AG09309 (cell line): Measurements from ENCODE around the gene TEX264.

ENCODE experiments used
- DNase-seq: peaks from one replicate; pipeline ENCODE4 v3.0.0-alpha.2; 2010; ENCODE audit warnings: low read depth
- H3K4me3 ChIP-seq: 2 replicates; pipeline ENCODE4 v1.5.1; 2011; ENCODE audit warnings: mild to moderate bottlenecking, low read depth, low read length, moderate library complexity; ENCODE audit not compliant: control insufficient read depth
- TF ChIP-seq, protein P1 (sequence below): IDR thresholded peaks from 2 replicates; pipeline ENCODE4 v1.5.1; 2011; ENCODE audit warnings: mild to moderate bottlenecking, low read depth, low read length, inconsistent platforms; ENCODE audit not compliant: insufficient read depth, control insufficient read depth; ENCODE audit errors: missing control alignments

Gene TEX264

DNA sequence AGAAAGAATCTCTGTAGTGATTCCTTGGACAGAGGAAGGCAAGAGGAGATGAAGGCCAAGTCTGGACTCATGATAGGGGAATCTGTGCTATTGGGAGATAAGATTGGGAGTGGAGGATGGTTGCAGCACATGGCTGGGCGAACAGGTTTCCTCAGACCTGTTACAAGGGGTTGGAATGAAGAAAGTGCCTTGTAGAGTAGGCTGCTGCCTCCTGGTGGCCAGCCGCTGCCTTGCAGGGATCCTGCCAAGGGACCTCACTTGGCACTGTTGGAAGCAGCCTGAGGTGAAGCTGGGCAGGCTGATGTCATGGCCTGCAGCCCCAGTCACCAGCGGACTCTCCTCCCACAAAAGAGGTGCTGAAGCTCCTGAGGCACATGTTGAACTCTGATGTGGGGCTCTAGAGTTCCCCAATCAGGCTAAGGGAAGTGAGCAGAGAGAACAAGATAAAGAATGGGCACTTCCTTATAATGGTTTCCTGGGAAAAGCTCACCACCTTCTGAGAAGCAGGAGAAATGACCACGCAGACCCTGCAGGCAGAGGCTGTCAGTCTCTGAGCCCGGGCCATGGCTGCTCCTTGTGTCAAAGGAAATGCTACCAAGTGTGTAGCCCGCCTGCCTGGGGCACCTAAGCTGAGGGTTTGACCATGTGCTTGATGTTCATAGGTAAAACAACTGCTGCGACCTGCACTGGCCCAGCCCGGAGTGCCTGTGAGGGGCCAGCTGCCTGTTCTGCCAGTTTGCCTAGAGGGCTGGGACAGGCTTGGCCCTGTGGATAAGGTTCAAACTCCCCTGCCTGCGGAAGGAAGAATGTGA lies 1.6 kb upstream of the TEX264 start:
- peak; percentile 32 for DNase-seq
- no peak overlapping the region for H3K4me3 ChIP-seq
- TF ChIP-seq, protein P1, sequence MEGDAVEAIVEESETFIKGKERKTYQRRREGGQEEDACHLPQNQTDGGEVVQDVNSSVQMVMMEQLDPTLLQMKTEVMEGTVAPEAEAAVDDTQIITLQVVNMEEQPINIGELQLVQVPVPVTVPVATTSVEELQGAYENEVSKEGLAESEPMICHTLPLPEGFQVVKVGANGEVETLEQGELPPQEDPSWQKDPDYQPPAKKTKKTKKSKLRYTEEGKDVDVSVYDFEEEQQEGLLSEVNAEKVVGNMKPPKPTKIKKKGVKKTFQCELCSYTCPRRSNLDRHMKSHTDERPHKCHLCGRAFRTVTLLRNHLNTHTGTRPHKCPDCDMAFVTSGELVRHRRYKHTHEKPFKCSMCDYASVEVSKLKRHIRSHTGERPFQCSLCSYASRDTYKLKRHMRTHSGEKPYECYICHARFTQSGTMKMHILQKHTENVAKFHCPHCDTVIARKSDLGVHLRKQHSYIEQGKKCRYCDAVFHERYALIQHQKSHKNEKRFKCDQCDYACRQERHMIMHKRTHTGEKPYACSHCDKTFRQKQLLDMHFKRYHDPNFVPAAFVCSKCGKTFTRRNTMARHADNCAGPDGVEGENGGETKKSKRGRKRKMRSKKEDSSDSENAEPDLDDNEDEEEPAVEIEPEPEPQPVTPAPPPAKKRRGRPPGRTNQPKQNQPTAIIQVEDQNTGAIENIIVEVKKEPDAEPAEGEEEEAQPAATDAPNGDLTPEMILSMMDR, result peak; percentile 99

DNA sequence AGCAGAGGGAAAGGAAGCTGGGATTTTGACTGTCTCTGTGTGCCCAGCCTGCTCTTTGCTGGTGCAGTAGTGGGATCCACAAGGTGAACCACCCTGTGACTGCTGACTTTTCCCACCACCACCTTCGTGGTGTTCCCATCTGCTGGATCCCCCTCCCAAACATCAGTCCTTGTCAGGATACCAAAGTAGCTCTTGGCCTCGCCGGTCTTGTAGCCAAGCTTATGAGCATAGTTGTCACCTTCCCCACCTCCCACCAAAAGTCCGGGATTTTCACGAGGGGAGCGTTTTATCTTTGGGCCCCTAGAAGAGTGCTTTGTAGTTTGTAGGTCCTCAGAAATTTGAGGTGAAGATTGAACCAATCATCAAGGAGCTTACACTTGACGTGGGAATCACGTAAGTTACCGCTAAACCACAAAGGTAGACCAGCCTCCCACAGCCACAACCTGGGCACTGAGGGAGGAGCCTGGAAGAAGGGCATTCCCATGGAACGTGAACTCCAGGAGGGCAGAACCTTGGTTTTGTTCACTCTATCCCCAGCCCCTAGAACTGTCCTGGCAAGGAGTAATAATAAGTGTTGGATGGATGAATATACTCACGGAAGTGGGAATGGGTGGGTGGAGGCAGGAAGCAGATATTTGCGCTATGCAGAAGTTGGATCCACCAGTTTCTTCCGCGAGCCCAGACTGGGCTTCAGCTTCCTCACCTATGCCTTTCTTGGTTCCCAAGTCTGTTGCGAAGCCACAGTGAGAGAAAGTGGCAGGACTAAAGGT lies 814 bp upstream of the TEX264 start:
- TF ChIP-seq, protein P1, result no peak
- no peak for DNase-seq
- H3K4me3 ChIP-seq, result peak overlapping the region; percentile 87

- DNase-seq, result no peak
- TF ChIP-seq, protein P1, result no peak
- H3K4me3 ChIP-seq, result peak overlapping the region; percentile 87
These were observed 853 bp downstream of the TEX264 start for GRCh38 chr3:51671734-51672475.

- TF ChIP-seq, protein P1, result no peak
- no peak for DNase-seq
- no peak overlapping the region for H3K4me3 ChIP-seq
These were observed 2.2 kb downstream of the TEX264 start for GRCh38 chr3:51673181-51673801.

DNA sequence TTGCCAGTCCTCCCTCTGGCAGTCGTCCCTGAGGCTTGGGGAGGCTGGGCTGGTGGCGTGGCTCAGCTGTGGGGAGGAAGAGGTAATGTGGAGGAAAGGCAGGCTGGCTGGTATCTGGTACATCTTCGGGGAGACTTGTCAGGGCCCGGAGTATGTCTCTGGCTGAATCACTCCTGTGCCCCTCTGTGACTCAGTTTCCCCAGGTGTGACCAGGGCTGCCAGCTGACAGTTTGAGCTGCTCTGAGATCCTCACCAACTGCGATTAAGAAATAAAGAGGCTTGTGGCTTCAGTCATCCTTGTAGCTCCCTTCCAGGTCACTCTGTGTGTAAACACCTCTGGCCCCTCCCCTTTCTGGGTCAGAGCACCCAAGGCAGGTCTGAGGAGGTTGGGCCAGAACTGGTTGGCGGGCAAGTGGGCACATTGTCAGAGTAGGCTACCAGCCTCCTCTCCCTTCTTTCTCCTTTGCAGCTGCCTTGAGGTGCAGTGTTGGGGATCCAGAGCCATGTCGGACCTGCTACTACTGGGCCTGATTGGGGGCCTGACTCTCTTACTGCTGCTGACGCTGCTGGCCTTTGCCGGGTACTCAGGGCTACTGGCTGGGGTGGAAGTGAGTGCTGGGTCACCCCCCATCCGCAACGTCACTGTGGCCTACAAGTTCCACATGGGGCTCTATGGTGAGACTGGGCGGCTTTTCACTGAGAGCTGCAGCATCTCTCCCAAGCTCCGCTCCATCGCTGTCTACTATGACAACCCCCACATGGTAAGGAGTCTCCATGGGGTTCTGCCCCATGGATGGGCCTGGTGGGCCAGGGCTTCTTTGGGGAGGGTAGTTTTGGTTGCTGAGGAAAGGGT lies 3.0 kb downstream of the TEX264 start:
- no peak for DNase-seq
- TF ChIP-seq, protein P1, result no peak
- no peak overlapping the region for H3K4me3 ChIP-seq
